ELR (cell line): ENCODE measurements around the gene ARCN1.
"Not testable (repeated sequence)": the region's sequence is repeated elsewhere in the genome, so short reads cannot be mapped to it uniquely, and the experiment has no call there.

Experiments
- DNase-seq: peaks from one replicate; pipeline ENCODE4 v3.0.0-alpha.2; 2015; ENCODE audit warnings: low read depth

The ARCN1 gene

DNA sequence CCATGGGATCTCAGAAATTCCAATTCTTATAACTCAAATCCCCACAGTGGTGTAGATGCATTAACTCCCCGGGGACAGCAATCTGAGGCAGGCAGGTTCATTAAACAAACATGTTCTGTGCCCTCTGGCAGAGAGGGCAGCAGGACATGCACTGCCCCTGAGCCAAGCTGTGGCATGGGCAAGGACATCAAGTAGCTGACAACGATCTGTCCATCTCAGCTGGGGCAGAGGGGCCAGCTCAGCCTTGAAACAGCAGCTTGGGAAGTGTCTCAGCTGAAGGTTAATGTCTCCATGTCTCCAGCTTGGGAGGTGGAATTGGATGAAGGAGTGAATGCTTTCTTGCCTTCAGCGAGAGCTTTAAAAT lies 27.6 kb upstream of the ARCN1 start:
- no peak for DNase-seq

DNA sequence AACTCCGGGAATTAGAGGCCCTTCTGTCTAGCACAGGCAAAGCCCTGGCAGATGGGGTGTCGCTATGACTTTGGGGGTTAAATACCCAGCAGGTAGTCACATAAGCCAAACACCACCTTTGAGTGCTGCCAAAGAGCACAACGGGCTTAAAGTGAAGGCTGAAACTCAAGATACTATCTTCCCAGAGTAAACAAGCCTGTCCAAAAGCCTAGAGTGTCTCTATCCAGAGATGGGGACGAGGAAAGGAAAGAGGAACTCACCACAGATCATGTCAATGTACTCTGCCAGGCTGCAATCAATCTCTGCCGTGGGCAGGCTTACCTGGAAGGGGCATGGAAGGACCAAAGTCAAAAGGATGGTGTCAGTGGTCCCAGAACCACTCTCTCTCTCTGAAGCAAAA lies 26.7 kb upstream of the ARCN1 start:
- no peak for DNase-seq

- no peak for DNase-seq
These were observed 25.1 kb upstream of the ARCN1 start for GRCh38 chr11:118547132-118547531.

DNA sequence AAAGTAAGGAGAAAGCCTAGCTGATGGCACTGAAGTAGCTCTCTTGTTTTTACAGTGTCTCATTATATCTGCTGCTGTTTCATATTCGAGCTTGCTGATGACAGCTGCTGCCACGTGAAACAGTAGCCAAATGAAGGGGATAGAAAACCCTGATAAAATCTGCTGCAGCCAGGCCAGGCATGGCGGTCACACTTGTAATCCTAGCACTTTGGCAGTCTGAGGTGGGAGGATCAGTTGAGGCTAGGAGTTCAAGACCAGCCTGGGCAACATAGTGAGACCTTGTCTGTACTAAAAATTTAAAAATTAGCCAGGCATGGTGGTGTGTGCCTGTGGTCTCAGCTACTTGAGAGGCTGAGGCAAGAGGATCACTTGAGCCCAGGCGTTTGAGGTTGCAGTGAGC lies 19.9 kb upstream of the ARCN1 start:
- no peak for DNase-seq

DNA sequence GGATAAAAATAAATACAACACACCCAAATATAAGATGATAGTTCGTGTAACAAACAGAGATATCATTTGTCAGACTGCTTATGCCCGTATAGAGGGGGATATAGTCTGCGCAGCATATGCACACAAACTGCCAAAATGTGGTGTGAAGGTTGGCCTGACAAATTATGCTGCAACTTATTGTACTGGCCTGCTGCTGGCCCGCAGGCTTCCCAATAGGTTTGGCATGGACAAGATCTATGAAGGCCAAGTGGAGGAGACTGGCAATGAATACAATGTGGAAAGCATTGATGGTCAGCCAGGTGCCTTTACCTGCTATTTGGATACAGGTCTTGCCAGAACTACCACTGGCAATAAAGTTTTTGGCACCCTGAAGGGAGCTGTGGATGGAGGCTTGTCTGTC lies 11.4 kb upstream of the ARCN1 start:
- DNase-seq: no peak

GRCh38 chr11:118565051-118565450 lies 7.2 kb upstream of the ARCN1 start:
- DNase-seq: no peak

DNA sequence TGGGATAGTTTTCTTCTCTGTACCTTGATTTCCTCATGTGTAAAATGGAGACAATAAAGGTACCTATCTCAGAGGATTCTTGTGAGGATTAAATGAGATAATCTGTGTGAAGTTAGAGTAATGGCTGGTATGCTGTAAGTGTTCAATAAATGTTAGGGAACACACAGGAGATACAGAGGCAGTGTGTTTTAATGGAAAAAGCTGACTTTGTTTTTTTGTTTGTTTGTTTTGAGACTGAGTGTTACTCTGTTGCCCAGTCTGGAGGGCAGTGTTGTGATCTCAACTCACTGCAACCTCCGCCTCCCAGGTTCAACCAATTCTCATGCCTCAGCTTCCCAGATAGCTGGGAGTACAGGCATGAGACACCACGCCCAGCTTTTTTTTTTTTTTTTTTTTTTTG lies 2.5 kb upstream of the ARCN1 start:
- no peak for DNase-seq

DNA sequence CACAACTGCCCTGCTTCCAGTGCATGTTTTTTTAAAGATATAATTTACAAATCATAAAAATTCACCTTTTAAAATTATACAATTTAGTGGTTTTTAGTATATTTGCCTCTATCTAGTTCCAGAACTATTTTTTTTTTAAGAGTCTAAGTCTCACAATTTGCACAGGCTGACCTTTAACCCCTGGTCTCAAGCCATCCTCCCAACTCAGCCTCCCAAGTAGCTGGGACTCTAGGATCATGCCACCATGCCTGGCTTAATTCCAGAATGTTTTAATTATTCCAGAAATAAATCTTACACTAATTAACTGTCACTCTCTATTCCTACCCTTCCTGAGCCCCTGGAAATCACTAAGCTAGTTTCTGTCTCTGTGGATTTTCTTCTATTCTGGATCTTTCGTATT lies 1.4 kb upstream of the ARCN1 start:
- no peak for DNase-seq

DNA sequence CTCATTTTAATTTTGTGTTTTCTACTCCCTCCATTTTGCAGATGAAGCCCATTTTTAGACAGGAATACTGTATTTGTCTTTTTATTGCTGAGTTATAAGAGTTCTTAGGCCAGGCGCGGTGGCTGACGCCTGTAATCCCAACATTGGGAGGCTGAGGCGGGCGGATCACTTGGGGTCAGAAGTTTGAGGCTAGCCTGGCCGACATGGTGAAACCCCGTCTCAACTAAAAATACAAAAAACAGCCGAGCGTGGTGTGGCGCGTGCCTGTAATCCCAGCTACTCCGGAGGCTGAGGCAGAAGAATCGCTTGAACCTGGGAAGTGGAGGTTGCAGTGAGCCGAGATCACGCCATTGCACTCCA lies 528 bp upstream of the ARCN1 start:
- DNase-seq: peak; percentile 25

DNA sequence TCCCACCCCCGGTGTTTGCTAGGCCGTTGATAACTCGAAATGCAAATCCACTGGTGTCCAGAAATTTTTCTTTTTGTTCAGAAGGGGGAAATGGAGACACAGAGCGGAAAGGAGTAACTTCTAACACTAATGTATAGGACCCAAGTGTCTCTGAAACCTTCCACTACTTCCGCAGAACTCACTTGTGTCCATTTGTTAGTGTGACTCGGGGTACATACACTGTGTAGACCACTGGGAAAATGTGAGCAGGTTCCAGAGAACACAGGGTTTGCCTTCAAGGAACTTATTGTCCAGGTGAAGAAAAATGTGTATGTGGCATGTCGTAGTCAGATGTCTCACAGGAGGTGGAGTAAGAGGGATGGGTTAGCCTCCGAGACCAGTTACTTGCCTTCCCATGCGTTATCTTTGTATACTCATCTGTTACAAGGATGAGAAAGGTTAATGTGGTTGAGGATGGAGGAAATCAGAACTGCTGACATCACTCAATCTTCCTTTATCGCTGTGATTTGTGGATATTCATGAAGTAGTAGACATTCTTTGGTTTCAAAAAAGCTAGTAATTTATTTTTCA lies 857 bp downstream of the ARCN1 start:
- DNase-seq: peak; percentile 65

- no peak for DNase-seq
These were observed 2.4 kb downstream of the ARCN1 start for GRCh38 chr11:118574636-118575035.

- DNase-seq: not testable (repeated sequence)
These were observed 5.8 kb downstream of the ARCN1 start for GRCh38 chr11:118577995-118578394.

DNA sequence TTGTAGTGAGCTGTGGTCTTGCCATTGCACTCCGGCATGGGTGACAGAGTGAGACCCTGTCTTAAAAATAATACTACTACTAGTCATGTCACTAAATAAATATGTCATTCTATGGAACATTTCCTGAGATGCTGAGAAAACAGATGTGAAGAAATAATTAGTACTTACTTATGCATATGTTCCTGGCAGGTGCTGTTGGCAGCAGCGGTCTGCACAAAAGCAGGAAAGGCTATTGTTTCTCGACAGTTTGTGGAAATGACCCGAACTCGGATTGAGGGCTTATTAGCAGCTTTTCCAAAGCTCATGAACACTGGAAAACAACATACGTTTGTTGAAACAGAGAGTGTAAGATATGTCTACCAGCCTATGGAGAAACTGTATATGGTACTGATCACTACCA lies 8.8 kb downstream of the ARCN1 start:
- no peak for DNase-seq

DNA sequence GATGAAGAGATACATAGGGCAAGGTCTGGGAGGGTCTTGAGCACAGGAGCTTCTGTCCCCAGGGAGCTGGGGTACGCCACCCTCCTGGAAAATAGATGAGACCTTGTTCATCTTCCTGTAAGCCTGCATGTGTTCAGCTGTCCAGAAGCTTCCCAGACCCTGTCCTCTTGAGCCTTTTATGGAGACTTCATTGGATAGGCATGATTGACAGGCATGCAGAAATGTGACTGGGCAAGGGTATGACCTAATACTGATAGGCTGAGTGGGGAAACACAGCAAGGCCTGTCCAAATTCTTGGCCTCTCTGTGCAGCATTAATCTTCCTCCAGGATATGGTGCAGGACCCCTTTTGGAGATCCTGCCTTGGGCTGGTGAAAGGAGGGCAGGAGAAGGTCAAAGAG lies 15.7 kb downstream of the ARCN1 start:
- no peak for DNase-seq

GRCh38 chr11:118592616-118593367 lies 20.6 kb downstream of the ARCN1 start:
- no peak for DNase-seq

- DNase-seq: peak; percentile 55
These were observed 22.8 kb downstream of the ARCN1 start for GRCh38 chr11:118594984-118595383.

GRCh38 chr11:118596224-118597146 lies 24.3 kb downstream of the ARCN1 start:
- DNase-seq: no peak

- no peak for DNase-seq
These were observed 25.3 kb downstream of the ARCN1 start for GRCh38 chr11:118597556-118597955.

DNA sequence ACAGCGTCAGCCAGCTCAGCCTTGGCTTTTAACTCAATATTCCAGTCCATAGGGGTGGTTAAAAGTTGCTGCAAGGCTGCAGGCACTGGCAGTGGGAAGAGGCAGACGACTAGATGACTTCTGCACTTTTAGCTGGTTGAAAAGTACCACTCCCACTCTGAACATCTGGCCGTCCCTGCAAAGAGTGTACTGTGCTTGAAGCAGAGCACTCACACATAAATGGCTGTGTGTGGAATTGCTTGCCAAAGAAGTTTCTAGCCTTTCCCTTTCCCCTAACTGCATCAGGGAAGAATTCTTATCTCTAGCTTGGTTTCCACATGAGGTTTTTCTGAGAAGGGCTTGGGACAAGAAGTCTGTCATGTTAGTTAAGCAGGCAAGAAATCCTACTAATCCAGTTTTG lies 30.1 kb downstream of the ARCN1 start:
- DNase-seq: no peak

- not testable (repeated sequence) for DNase-seq
These were observed 31.5 kb downstream of the ARCN1 start for GRCh38 chr11:118603709-118604108.

GRCh38 chr11:118604566-118604965 lies 32.4 kb downstream of the ARCN1 start:
- no peak for DNase-seq

- peak; percentile 56 for DNase-seq
These were observed 33.1 kb downstream of the ARCN1 start for GRCh38 chr11:118605116-118605867.
